ENCODE results near the gene EPHA6.

EPHA6 gene

DNA sequence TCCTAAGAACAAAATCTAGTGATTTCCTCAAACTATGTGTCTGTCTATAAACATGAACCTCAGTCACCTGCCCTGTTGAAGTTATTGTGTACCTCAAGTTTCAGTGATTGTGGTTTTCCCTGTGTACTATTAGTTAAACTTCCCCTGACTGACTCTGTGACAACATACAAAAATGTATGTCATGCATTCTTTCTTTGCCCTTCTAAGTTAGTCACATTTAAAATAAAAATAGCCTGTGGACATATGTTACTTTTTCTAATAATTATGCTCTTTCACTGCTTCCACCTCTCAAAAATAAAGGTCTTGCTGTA is 29.8 kb downstream of the EPHA6 start:
- H3K9me3 ChIP-seq (ENCODE audit: control insufficient read depth, low read length): no peaks in the 10 kb centered on the region
- no peaks in the 10 kb centered on the region for H3K79me1 ChIP-seq (replicated peaks; ENCODE audit: low read length, poor library complexity, severe bottlenecking)
- H3K36me3 ChIP-seq (ENCODE audit: control insufficient read depth in 1 of 2, insufficient read depth in 2 of 2, low read depth in 1 of 2, low read length in 2 of 2): no peaks in the 10 kb centered on the region
- no peaks in the 10 kb centered on the region for H3K4me1 ChIP-seq (ENCODE audit: control insufficient read depth, insufficient read depth, low read depth, low read length)
- H3K4ac ChIP-seq (ENCODE audit: low read depth in 1 of 2, low read length in 2 of 2): no peak overlapping the region
- no peak overlapping the region for H2AK5ac ChIP-seq (ENCODE audit: low read length, severe bottlenecking)
- no peak overlapping the region for H3K27ac ChIP-seq (ENCODE audit: low read length, poor library complexity, severe bottlenecking)
- H2AFZ ChIP-seq (ENCODE audit: low read depth, low read length): no peak overlapping the region
- no peak for DNase-seq
- H3K14ac ChIP-seq (ENCODE audit: low read length in 2 of 2): no peak overlapping the region
- H3K18ac ChIP-seq (ENCODE audit: low read depth in 1 of 2, low read length in 2 of 2): no peak overlapping the region
- no peak overlapping the region for H3K4me2 ChIP-seq (ENCODE audit: low read length, poor library complexity, severe bottlenecking)
- no peak overlapping the region for H4K8ac ChIP-seq (ENCODE audit: low read length)
- no peak overlapping the region for H3K23ac ChIP-seq (ENCODE audit: low read length in 2 of 2)
- H2BK5ac ChIP-seq (ENCODE audit: low read depth, low read length, poor library complexity, severe bottlenecking): no peak overlapping the region
- H3K27me3 ChIP-seq (ENCODE audit: control insufficient read depth in 1 of 2, insufficient read depth in 1 of 2, low read length in 2 of 2): no peaks in the 10 kb centered on the region
- no peak overlapping the region for H2BK120ac ChIP-seq (ENCODE audit: low read depth, low read length)
- H2BK12ac ChIP-seq (ENCODE audit: low read length in 2 of 2): no peak overlapping the region
- H3K4me3 ChIP-seq (ENCODE audit: insufficient read depth in 1 of 2, low read depth in 1 of 2, low read length in 2 of 2): no peak overlapping the region
- no peak overlapping the region for H2BK15ac ChIP-seq (ENCODE audit: low read depth, poor library complexity, severe bottlenecking)
- H4K91ac ChIP-seq (ENCODE audit: low read length): no peak overlapping the region
- no peak overlapping the region for H3K9ac ChIP-seq (ENCODE audit: low read length)

DNA sequence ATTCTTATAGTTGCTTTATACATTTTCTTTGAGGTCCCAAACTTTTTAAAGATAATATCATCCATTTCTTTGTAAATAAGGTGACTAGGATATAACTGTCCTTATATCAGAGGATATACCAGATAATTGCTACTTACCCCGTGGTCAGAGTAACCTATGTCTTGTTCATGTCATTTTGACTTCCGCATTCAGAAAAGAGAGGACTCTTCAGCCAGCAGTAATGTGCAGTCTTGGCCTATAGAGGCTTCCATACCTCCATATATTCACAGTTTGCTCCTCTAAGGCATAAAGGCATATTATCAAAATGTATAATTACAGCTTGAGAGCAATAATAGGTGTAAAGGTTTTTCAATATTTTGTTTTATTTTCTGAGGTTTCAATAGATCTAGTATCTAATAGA is 38.5 kb downstream of the EPHA6 start:
- no peak overlapping the region for H2AFZ ChIP-seq (ENCODE audit: low read depth, low read length)
- no peaks in the 10 kb centered on the region for H3K4me1 ChIP-seq (ENCODE audit: control insufficient read depth, insufficient read depth, low read depth, low read length)
- H3K14ac ChIP-seq (ENCODE audit: low read length in 2 of 2): no peak overlapping the region
- no peaks in the 10 kb centered on the region for H3K9me3 ChIP-seq (ENCODE audit: control insufficient read depth, low read length)
- no peak overlapping the region for H3K4me3 ChIP-seq (ENCODE audit: insufficient read depth in 1 of 2, low read depth in 1 of 2, low read length in 2 of 2)
- H3K4ac ChIP-seq (ENCODE audit: low read depth in 1 of 2, low read length in 2 of 2): no peak overlapping the region
- no peak overlapping the region for H3K18ac ChIP-seq (ENCODE audit: low read depth in 1 of 2, low read length in 2 of 2)
- H3K36me3 ChIP-seq (ENCODE audit: control insufficient read depth in 1 of 2, insufficient read depth in 2 of 2, low read depth in 1 of 2, low read length in 2 of 2): no peaks in the 10 kb centered on the region
- DNase-seq: no peak
- H3K9ac ChIP-seq (ENCODE audit: low read length): no peak overlapping the region
- H4K91ac ChIP-seq (ENCODE audit: low read length): no peak overlapping the region
- no peak overlapping the region for H3K4me2 ChIP-seq (ENCODE audit: low read length, poor library complexity, severe bottlenecking)
- H3K79me1 ChIP-seq (replicated peaks; ENCODE audit: low read length, poor library complexity, severe bottlenecking): no peaks in the 10 kb centered on the region
- no peak overlapping the region for H2BK5ac ChIP-seq (ENCODE audit: low read depth, low read length, poor library complexity, severe bottlenecking)
- no peak overlapping the region for H3K27ac ChIP-seq (ENCODE audit: low read length, poor library complexity, severe bottlenecking)
- H3K23ac ChIP-seq (ENCODE audit: low read length in 2 of 2): no peak overlapping the region
- no peak overlapping the region for H4K8ac ChIP-seq (ENCODE audit: low read length)
- H2AK5ac ChIP-seq (ENCODE audit: low read length, severe bottlenecking): no peak overlapping the region
- no peak overlapping the region for H2BK12ac ChIP-seq (ENCODE audit: low read length in 2 of 2)
- H3K27me3 ChIP-seq (ENCODE audit: control insufficient read depth in 1 of 2, insufficient read depth in 1 of 2, low read length in 2 of 2): no peaks in the 10 kb centered on the region
- no peak overlapping the region for H2BK120ac ChIP-seq (ENCODE audit: low read depth, low read length)
- 55% methylated on average over 2 of the region's 2 CpGs for WGBS
- H2BK15ac ChIP-seq (ENCODE audit: low read depth, poor library complexity, severe bottlenecking): no peak overlapping the region

DNA sequence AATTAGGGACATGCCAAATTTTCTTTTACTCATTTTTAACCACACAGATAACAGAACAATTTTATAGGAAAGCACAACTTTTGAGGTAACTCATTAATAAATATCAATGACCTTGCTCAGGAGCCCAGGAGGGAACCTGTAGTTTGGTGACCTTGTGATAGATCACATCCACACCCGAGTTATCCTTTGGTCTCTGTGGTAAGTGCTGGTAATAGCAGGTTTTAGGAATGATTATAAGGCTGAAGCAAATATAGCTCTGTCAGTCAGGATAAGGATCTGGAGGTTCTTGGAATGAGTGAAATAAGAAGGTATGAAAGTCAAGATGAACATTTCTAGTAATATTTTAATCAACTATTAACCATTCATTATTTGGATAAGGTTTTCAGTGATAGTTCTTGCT is 46.5 kb downstream of the EPHA6 start:
- Histone ChIP-seq H3K27me3 (ENCODE audit: control insufficient read depth in 1 of 2, insufficient read depth in 1 of 2, low read length in 2 of 2) (no peaks in the 10 kb centered on the region), H3K4ac (ENCODE audit: low read depth in 1 of 2, low read length in 2 of 2) (no peak overlapping the region), H3K4me1 (ENCODE audit: control insufficient read depth, insufficient read depth, low read depth, low read length) (no peaks in the 10 kb centered on the region), H4K91ac (ENCODE audit: low read length) (no peak overlapping the region), H3K27ac (ENCODE audit: low read length, poor library complexity, severe bottlenecking) (no peak overlapping the region), H3K9ac (ENCODE audit: low read length) (no peak overlapping the region), H3K4me3 (ENCODE audit: insufficient read depth in 1 of 2, low read depth in 1 of 2, low read length in 2 of 2) (no peak overlapping the region), H2AK5ac (ENCODE audit: low read length, severe bottlenecking) (no peak overlapping the region), H3K14ac (ENCODE audit: low read length in 2 of 2) (no peak overlapping the region), H3K23ac (ENCODE audit: low read length in 2 of 2) (no peak overlapping the region), H2BK5ac (ENCODE audit: low read depth, low read length, poor library complexity, severe bottlenecking) (no peak overlapping the region), H2AFZ (ENCODE audit: low read depth, low read length) (no peak overlapping the region), H2BK12ac (ENCODE audit: low read length in 2 of 2) (no peak overlapping the region), H3K18ac (ENCODE audit: low read depth in 1 of 2, low read length in 2 of 2) (no peak overlapping the region), H3K9me3 (ENCODE audit: control insufficient read depth, low read length) (no peaks in the 10 kb centered on the region), H3K36me3 (ENCODE audit: control insufficient read depth in 1 of 2, insufficient read depth in 2 of 2, low read depth in 1 of 2, low read length in 2 of 2) (no peaks in the 10 kb centered on the region), H3K79me1 (replicated peaks; ENCODE audit: low read length, poor library complexity, severe bottlenecking) (no peaks in the 10 kb centered on the region), H4K8ac (ENCODE audit: low read length) (no peak overlapping the region), H3K4me2 (ENCODE audit: low read length, poor library complexity, severe bottlenecking) (no peak overlapping the region), H2BK15ac (ENCODE audit: low read depth, poor library complexity, severe bottlenecking) (no peak overlapping the region), H2BK120ac (ENCODE audit: low read depth, low read length) (no peak overlapping the region)
- WGBS: 57% methylated on average over 1 of the region's 1 CpG
- no peak for DNase-seq

DNA sequence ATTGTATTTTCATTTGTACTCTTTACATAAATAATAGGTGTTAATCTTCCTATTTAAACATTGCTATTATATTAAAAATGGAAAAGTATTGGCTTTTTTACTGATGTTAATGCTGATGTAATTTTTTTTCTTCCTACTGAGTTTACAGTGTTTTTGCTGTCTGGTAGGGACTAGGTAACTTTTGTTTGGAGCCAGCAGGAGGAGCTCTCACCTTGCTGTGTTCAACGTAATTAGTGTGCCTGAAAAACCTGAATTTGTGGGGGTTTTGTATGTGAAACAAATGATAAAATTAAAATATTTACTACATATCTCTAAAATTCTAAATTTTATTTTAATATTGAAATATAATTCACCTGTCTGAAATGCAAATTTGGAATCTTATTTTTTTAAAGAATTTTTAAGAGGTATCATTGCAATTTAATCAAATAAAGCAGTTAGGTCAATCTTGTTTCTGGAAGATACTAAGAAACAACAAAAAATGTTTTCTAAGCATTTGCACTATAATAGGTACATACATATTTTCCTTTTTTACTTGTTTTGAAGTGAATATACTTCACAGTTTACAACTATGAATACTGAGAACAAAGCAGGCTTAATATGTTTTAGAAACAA is 48.8 kb downstream of the EPHA6 start:
- H3K36me3 ChIP-seq (ENCODE audit: control insufficient read depth in 1 of 2, insufficient read depth in 2 of 2, low read depth in 1 of 2, low read length in 2 of 2): no peaks in the 10 kb centered on the region
- no peak overlapping the region for H2BK12ac ChIP-seq (ENCODE audit: low read length in 2 of 2)
- H4K8ac ChIP-seq (ENCODE audit: low read length): no peak overlapping the region
- H3K4me2 ChIP-seq (ENCODE audit: low read length, poor library complexity, severe bottlenecking): no peak overlapping the region
- H2BK5ac ChIP-seq (ENCODE audit: low read depth, low read length, poor library complexity, severe bottlenecking): no peak overlapping the region
- DNase-seq: peak; percentile 30
- no peak overlapping the region for H3K14ac ChIP-seq (ENCODE audit: low read length in 2 of 2)
- H2AFZ ChIP-seq (ENCODE audit: low read depth, low read length): no peak overlapping the region
- no peak overlapping the region for H2BK15ac ChIP-seq (ENCODE audit: low read depth, poor library complexity, severe bottlenecking)
- WGBS: no CpG with 5 or more reads among the region's 1 CpG
- no peaks in the 10 kb centered on the region for H3K79me1 ChIP-seq (replicated peaks; ENCODE audit: low read length, poor library complexity, severe bottlenecking)
- no peak overlapping the region for H3K4me3 ChIP-seq (ENCODE audit: insufficient read depth in 1 of 2, low read depth in 1 of 2, low read length in 2 of 2)
- no peaks in the 10 kb centered on the region for H3K27me3 ChIP-seq (ENCODE audit: control insufficient read depth in 1 of 2, insufficient read depth in 1 of 2, low read length in 2 of 2)
- H3K27ac ChIP-seq (ENCODE audit: low read length, poor library complexity, severe bottlenecking): no peak overlapping the region
- no peaks in the 10 kb centered on the region for H3K9me3 ChIP-seq (ENCODE audit: control insufficient read depth, low read length)
- no peak overlapping the region for H3K18ac ChIP-seq (ENCODE audit: low read depth in 1 of 2, low read length in 2 of 2)
- H3K23ac ChIP-seq (ENCODE audit: low read length in 2 of 2): no peak overlapping the region
- H3K4me1 ChIP-seq (ENCODE audit: control insufficient read depth, insufficient read depth, low read depth, low read length): no peaks in the 10 kb centered on the region
- no peak overlapping the region for H2AK5ac ChIP-seq (ENCODE audit: low read length, severe bottlenecking)
- no peak overlapping the region for H2BK120ac ChIP-seq (ENCODE audit: low read depth, low read length)
- no peak overlapping the region for H3K4ac ChIP-seq (ENCODE audit: low read depth in 1 of 2, low read length in 2 of 2)
- no peak overlapping the region for H3K9ac ChIP-seq (ENCODE audit: low read length)
- no peak overlapping the region for H4K91ac ChIP-seq (ENCODE audit: low read length)
